Ectodermal cell (in vitro differentiated cells): ENCODE data around the gene CRELD2.
A peak's percentile ranks its signal among the peaks of the same experiment; 100 is the strongest.

Experiments used
- H3K27ac ChIP-seq: 2 replicates; pipeline ENCODE4 v1.7.0; 2013; ENCODE audit warnings: mild to moderate bottlenecking, low read depth, low read length; ENCODE audit not compliant: insufficient read depth, poor library complexity, severe bottlenecking
- H3K27me3 ChIP-seq: 2 replicates; pipeline ENCODE4 v1.7.0; 2013; ENCODE audit warnings: mild to moderate bottlenecking, low read length; ENCODE audit not compliant: insufficient read depth, control insufficient read depth, poor library complexity, severe bottlenecking
- H3K36me3 ChIP-seq: one replicate; pipeline ENCODE4 v1.7.0; 2013; ENCODE audit warnings: low read length; ENCODE audit not compliant: control insufficient read depth, insufficient read depth
- H3K4me1 ChIP-seq: one replicate; pipeline ENCODE4 v1.7.0; 2013; ENCODE audit warnings: low read length; ENCODE audit not compliant: control insufficient read depth, insufficient read depth
- H3K4me3 ChIP-seq: 2 replicates; pipeline ENCODE4 v1.7.0; 2013; ENCODE audit warnings: low read depth, low read length, control low read depth; ENCODE audit not compliant: insufficient read depth
- H3K9me3 ChIP-seq: 2 replicates; pipeline ENCODE4 v1.7.0; 2013; ENCODE audit warnings: mild to moderate bottlenecking, low read length, moderate library complexity; ENCODE audit not compliant: control insufficient read depth
- WGBS, 2 experiments: methylation state at CpG; one replicate each; pipeline ENCODE4 v1.1.7; 2013; ENCODE audit warnings: missing lambda C conversion rate in 2 of 2; 5-methylcytosine and 5-hydroxymethylcytosine counted together

The CRELD2 gene

GRCh38 chr22:49971232-49972162 is 53.1 kb downstream of the CRELD2 start:
- 10 to 12% methylated on average over 78 to 81 of the region's 81 CpGs for WGBS, 2 experiments
- no peaks in the 10 kb centered on the region for H3K36me3 ChIP-seq
- H3K4me1 ChIP-seq, result peaks cover 15% of the 10 kb centered on the region
- H3K4me3 ChIP-seq, result peak overlapping the region; percentile 39
- H3K27me3 ChIP-seq, result peaks cover 30% of the 10 kb centered on the region
- no peak overlapping the region for H3K27ac ChIP-seq
- H3K9me3 ChIP-seq, result no peaks in the 10 kb centered on the region

DNA sequence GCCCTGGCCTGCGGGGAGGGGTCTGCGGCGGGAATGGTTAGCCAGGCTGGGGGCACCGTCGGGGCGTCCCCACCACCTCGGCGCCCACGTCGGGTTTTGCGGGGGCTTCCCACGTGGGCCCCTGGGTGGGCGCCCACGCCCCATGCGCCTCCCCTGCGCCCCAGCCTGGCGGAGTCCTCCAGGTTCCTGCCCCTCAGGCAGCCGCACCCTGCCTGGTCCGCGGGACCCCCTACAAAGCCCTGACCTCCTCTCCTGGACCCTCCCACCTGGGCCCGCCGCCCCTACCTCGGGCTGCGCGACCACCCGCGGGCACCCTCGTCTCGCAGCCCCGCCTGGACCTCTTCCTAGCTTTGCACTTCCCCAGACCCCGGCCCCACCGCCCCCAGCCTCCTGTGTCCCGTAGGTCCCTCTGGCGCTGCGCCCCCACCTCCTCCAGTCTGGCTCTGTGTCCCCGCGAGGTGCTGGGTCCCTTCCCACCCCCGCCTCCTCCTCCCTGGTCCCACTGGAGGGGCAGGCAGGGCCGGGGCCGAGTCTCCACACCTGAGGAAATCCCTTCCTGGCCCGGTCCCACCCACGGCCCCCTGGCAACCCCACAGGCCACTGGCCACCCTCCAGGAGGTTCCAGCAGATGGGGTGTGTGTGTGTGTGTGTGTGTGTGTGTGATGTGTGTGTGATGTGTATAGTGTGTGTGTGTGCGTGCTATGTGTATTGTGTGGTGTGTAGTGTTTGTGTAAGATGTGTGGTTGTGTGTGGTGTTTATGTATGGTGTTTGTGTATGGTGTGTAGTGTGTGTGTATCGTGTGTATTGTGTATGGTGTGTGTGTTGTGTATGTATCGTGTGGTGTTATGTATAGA is 54.0 kb downstream of the CRELD2 start:
- H3K4me3 ChIP-seq, result no peak overlapping the region
- peaks cover 30% of the 10 kb centered on the region for H3K27me3 ChIP-seq
- no peak overlapping the region for H3K27ac ChIP-seq
- WGBS, 2 experiments, result 59 to 63% methylated on average over 43 to 45 of the region's 45 CpGs
- no peaks in the 10 kb centered on the region for H3K9me3 ChIP-seq
- no peaks in the 10 kb centered on the region for H3K36me3 ChIP-seq
- H3K4me1 ChIP-seq, result peaks cover 6% of the 10 kb centered on the region

DNA sequence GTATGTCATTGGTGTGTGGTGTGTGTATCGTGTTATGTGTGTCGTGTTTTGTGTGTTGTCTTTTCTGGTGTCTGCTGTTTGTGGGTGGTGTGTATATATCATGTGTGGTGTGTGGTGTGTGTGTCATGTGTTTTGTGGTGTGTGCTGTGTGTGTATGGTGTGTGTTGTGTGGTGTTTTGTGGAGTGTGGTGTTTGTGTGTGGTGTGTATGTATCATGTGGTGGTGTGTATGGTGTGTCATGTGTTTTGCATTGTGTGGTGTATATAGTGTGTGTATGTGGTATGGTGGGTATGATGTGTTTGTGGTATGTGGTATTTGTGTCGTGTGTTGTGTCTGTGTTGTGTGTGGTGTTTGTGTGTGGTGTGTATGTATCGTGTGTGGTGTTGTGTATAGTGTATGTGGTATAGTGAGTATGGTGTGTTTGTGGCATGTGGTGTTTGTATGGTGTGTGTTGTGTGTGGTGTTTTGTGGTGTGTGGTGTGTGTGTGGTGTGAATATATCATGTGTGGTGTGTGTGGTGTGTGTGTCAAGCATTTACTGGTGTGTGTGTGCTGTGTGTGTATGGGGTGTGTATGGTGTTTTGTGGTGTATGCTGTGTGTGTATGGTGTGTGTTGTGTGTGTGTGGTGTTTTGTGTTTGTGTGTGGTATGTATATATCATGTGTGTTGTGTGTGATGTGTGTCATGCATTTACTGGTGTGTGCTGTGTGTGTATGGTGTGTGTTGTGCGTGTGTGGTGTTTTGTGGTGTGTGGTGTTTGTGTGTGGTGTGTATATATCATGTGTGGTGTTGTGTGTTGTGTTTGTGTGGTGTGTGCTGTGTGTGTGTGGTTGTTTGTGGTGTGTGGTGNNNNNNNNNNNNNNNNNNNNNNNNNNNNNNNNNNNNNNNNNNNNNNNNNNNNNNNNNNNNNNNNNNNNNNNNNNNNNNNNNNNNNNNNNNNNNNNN is 54.9 kb downstream of the CRELD2 start:
- no peaks in the 10 kb centered on the region for H3K36me3 ChIP-seq
- H3K4me1 ChIP-seq, result no peaks in the 10 kb centered on the region
- 82 to 86% methylated on average over 5 of the region's 5 CpGs for WGBS, 2 experiments
- H3K4me3 ChIP-seq, result no peak overlapping the region
- peaks cover 30% of the 10 kb centered on the region for H3K27me3 ChIP-seq
- no peaks in the 10 kb centered on the region for H3K9me3 ChIP-seq
- no peak overlapping the region for H3K27ac ChIP-seq

DNA sequence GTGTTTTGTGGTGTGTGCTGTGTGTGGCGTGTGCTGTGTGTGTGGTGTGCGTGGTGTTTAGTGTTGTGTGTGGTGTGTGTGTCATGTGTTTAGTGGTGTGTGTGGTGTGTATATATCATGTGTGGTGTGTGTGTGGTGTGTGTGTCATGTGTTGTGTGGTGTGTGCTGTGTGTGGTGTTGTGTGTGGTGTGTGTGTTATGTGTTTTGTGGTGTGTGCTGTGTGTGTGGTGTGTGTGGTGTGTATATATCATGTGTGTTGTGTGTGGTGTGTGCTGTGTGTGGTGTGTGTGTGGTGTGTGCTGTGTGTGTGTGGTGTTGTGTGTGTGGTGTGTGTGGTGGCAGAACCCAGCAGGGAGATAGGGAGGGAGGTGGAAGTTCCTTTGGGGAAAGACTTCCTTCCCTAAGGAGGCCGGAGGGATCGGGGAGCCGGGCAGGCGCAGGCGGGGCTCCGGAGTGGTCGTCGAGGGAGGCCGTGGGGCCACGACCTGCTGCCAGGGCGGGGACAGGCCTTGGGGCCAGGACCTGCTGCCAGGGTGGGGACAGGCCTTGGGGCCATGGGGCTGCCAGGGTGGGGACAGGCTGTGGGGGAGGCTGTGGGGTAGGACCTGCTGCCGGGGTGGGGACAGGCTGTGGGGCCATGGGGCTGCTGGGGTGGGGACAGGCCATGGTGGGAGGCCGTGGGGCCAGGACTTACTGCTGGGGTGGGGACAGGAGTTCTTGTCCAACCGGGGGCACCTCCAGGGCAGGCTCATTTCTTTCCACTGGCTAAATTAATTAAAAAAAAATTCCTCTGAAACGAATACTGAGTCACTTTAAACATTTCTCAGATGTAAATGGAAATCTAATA is 57.3 kb downstream of the CRELD2 start:
- Histone ChIP-seq H3K4me1 (no peaks in the 10 kb centered on the region), H3K9me3 (no peaks in the 10 kb centered on the region), H3K36me3 (no peaks in the 10 kb centered on the region), H3K27ac (no peak overlapping the region), H3K4me3 (no peak overlapping the region), H3K27me3 (peaks cover 23% of the 10 kb centered on the region)
- 59 to 64% methylated on average over 16 to 17 of the region's 17 CpGs for WGBS, 2 experiments

- H3K4me3 ChIP-seq, result no peak overlapping the region
- 82 to 86% methylated on average over 15 of the region's 15 CpGs for WGBS, 2 experiments
- H3K27me3 ChIP-seq, result peaks cover 14% of the 10 kb centered on the region
- H3K4me1 ChIP-seq, result no peaks in the 10 kb centered on the region
- H3K36me3 ChIP-seq, result no peaks in the 10 kb centered on the region
- H3K27ac ChIP-seq, result no peak overlapping the region
- H3K9me3 ChIP-seq, result no peaks in the 10 kb centered on the region
Measured at GRCh38 chr22:49976439-49977175, 58.2 kb downstream of the CRELD2 start.
